Upper lobe of left lung (tissue), 6 donors: Measurements from ENCODE around the gene PPP6R1. TPM values are rescaled to one million over a fixed set of nuclear protein-coding genes. Genes with fewer than 3 reads are reported as not detected.

Experiments used
- ATAC-seq, 2 donors: fragments of 200-7000 bp; cut with Tn5 transposase; one replicate each; pipeline ENCODE4 v1.9.1; 2022; ENCODE audit warnings: mild to moderate bottlenecking in 2 of 2, moderate library complexity in 2 of 2; ENCODE audit not compliant: low FRiP score in 2 of 2
- DNase-seq, 2 donors: peaks; one replicate each; pipeline ENCODE4 v3.0.0-alpha.2; 2019 to 2020
- H3K27ac ChIP-seq, 4 donors: fragments of 200-600 bp; sonication (generic); one replicate each; pipeline ENCODE4 v1.5.1; 2016 to 2019
- H3K27me3 ChIP-seq, 4 donors: fragments of 200-600 bp; sonication (generic); one replicate each; pipeline ENCODE4 v1.5.1; 2017 to 2019
- H3K36me3 ChIP-seq, 4 donors: fragments of 200-600 bp; sonication (generic); one replicate each; pipeline ENCODE4 v1.5.1; 2016 to 2019
- H3K4me1 ChIP-seq, 4 donors: fragments of 200-600 bp; sonication (generic); one replicate each; pipeline ENCODE4 v1.5.1; 2018 to 2019
- H3K4me3 ChIP-seq, 4 donors: fragments of 200-600 bp; sonication (generic); one replicate each; pipeline ENCODE4 v1.5.1; 2017 to 2019; ENCODE audit warnings: mild to moderate bottlenecking in 2 of 4, moderate library complexity in 1 of 4
- H3K9me3 ChIP-seq, 4 donors: fragments of 200-600 bp; sonication (generic); one replicate each; pipeline ENCODE4 v1.5.1; 2018 to 2019
- CTCF ChIP-seq, 6 experiments: fragments of 450-650 bp in 4 of 6; fragments of 200-600 bp in 2 of 6; sonication (generic) in 2 of 6; IDR thresholded peaks; one replicate each; pipeline ENCODE4 v1.5.1; 2016 to 2019; ENCODE audit warnings: antibody characterized with exemption in 6 of 6
- EP300 ChIP-seq, 4 donors: sonication (generic); formaldehyde crosslinking; IDR thresholded peaks; one replicate each; pipeline ENCODE4 v1.5.1; 2017; ENCODE audit warnings: antibody characterized with exemption in 4 of 4, control low read depth in 2 of 4
- POLR2A ChIP-seq, 4 donors: fragments of 450-650 bp; IDR thresholded peaks; one replicate each; pipeline ENCODE4 v1.5.1; 2016 to 2017; ENCODE audit warnings: antibody characterized with exemption in 4 of 4, mild to moderate bottlenecking in 2 of 4
- POLR2AphosphoS5 ChIP-seq, 2 donors: sonication (generic); formaldehyde crosslinking; IDR thresholded peaks; one replicate each; pipeline ENCODE4 v1.5.1; 2017; ENCODE audit warnings: antibody characterized with exemption in 2 of 2
- WGBS, 2 donors: methylation state at CpG; one replicate each; pipeline ENCODE4 v1.1.5; 2017 to 2018; 5-methylcytosine and 5-hydroxymethylcytosine counted together
- total RNA-seq, 6 donors: library from RNA; depleted of rRNA in 4 of 6; stranded (reverse); fragments of >200 nt in 4 of 6; gene quantifications; one replicate each; pipeline versions ENCODE4 v1.1.0 to v1.2.1, GENCODE V29; 2016 to 2021
- donor health status: DM: no; HTN: no; CAD: no; lungs with moderate emphysema.
- donor health status: DM: no; HTN: yes; CAD: no; lungs with severe emphysema.

The PPP6R1 gene
- total RNA-seq, 6 donors from 2014 or later, result 49.0 to 104 (median 76.7) TPM

GRCh38 chr19:55229145-55229788 lies 29.6 kb downstream of the PPP6R1 start:
- WGBS, 2 donors, result 97% methylated on average over 14 to 18 of the region's 18 CpGs
- ATAC-seq, result no peak
- peaks cover 16 to 82% (median 68%) of the 10 kb centered on the region in 4 donors for H3K36me3 ChIP-seq
- no peak overlapping the region for H3K27ac ChIP-seq
- H3K27me3 ChIP-seq, result no peaks in the 10 kb centered on the region
- TF ChIP-seq POLR2AphosphoS5 (IDR thresholded peaks at IDR 0.05) (no peak), EP300 (IDR thresholded peaks at IDR 0.05) (no peak), POLR2A (IDR thresholded peaks at IDR 0.05) (no peak), CTCF (IDR thresholded peaks at IDR 0.05) (no peak)
- H3K4me1 ChIP-seq, result no peaks in the 10 kb centered on the region
- H3K4me3 ChIP-seq, result no peak overlapping the region
- H3K9me3 ChIP-seq, result no peaks in the 10 kb centered on the region
- peak in 1 of 2 donors; percentile 70 for DNase-seq

- Histone ChIP-seq H3K36me3 (peaks cover 16 to 75% (median 63%) of the 10 kb centered on the region in 4 donors), H3K9me3 (no peaks in the 10 kb centered on the region), H3K27me3 (no peaks in the 10 kb centered on the region), H3K27ac (no peak within 1 kb of the TSS), H3K4me3 (no peak within 1 kb of the TSS), H3K4me1 (no peaks in the 10 kb centered on the region)
- ATAC-seq, result no peak
- DNase-seq, result peak in 1 of 2 donors; percentile 52
- WGBS, 2 donors, result 86 to 88% methylated on average over 6 to 11 of the region's 12 CpGs
- TF ChIP-seq EP300 (IDR thresholded peaks at IDR 0.05), result no peak
- TF ChIP-seq POLR2A (IDR thresholded peaks at IDR 0.05), result no peak
- TF ChIP-seq POLR2AphosphoS5 (IDR thresholded peaks at IDR 0.05), result no peak
- TF ChIP-seq CTCF (IDR thresholded peaks at IDR 0.05), result no peak
Measured at GRCh38 chr19:55228403-55229031, 30.3 kb downstream of the PPP6R1 start, which contains the start of gene TMEM86B. Gene TMEM86B, minus strand, starts transcription at chr19:55228763. Its CDS starts 22 bp downstream, at chr19:55228741.

- Histone ChIP-seq H3K4me1 (no peaks in the 10 kb centered on the region), H3K4me3 (no peak overlapping the region), H3K36me3 (peaks cover 16 to 70% (median 60%) of the 10 kb centered on the region in 4 donors), H3K9me3 (no peaks in the 10 kb centered on the region), H3K27ac (no peak overlapping the region), H3K27me3 (no peaks in the 10 kb centered on the region)
- TF ChIP-seq POLR2AphosphoS5 (IDR thresholded peaks at IDR 0.05) (no peak), CTCF (IDR thresholded peaks at IDR 0.05) (no peak), POLR2A (IDR thresholded peaks at IDR 0.05) (no peak), EP300 (IDR thresholded peaks at IDR 0.05) (no peak)
- DNase-seq (no peak), ATAC-seq (no peak)
- 79 to 92% methylated on average over 10 to 17 of the region's 17 CpGs for WGBS, 2 donors
Measured at GRCh38 chr19:55228015-55228391, 30.8 kb downstream of the PPP6R1 start.

- no peak overlapping the region for H3K4me3 ChIP-seq
- no peak for ATAC-seq
- no peak for TF ChIP-seq POLR2AphosphoS5 (IDR thresholded peaks at IDR 0.05)
- TF ChIP-seq EP300 (IDR thresholded peaks at IDR 0.05), result no peak
- TF ChIP-seq CTCF (IDR thresholded peaks at IDR 0.05), result no peak
- TF ChIP-seq POLR2A (IDR thresholded peaks at IDR 0.05), result no peak
Measured at GRCh38 chr19:55227241-55228014, 31.4 kb downstream of the PPP6R1 start.

More at GRCh38 chr19:55227241-55228014, 31.4 kb downstream of the PPP6R1 start:
- Histone ChIP-seq H3K27me3 (no peaks in the 10 kb centered on the region), H3K4me1 (no peaks in the 10 kb centered on the region), H3K27ac (no peak overlapping the region), H3K9me3 (no peaks in the 10 kb centered on the region), H3K36me3 (peaks cover 16 to 64% (median 54%) of the 10 kb centered on the region in 4 donors)
- 88 to 91% methylated on average over 18 to 20 of the region's 25 CpGs for WGBS, 2 donors
- DNase-seq, result peak in 1 of 2 donors; percentile 79
